K562 (cell line): ENCODE measurements around the gene FUCA2. TPM values are rescaled to one million over a fixed set of nuclear protein-coding genes. Genes with fewer than 3 reads are reported as not detected.
A peak's percentile ranks its signal among the peaks of the same experiment; 100 is the strongest.

Source experiments
- ARID1B ChIP-seq: fragments of 450-650 bp; IDR thresholded peaks from 2 replicates; pipeline ENCODE4 v1.6.1; 2016; ENCODE audit warnings: antibody characterized with exemption, mild to moderate bottlenecking, inconsistent platforms
- ARID2 ChIP-seq: fragments of 450-650 bp; IDR thresholded peaks from 2 replicates; pipeline ENCODE4 v1.6.1; 2017; ENCODE audit warnings: antibody characterized with exemption, mild to moderate bottlenecking
- CBFA2T3 ChIP-seq: fragments of 450-650 bp; IDR thresholded peaks from 2 replicates; pipeline ENCODE4 v1.6.1; 2017
- DPF2 ChIP-seq: fragments of 450-650 bp; IDR thresholded peaks from 2 replicates; pipeline ENCODE4 v1.6.1; 2016
- NCOR1 ChIP-seq: fragments of 450-650 bp; IDR thresholded peaks from 2 replicates; pipeline ENCODE4 v1.6.1; 2016; ENCODE audit warnings: mild to moderate bottlenecking, moderate library complexity
- REST ChIP-seq, 2 experiments: fragments of 450-650 bp; formaldehyde crosslinking in 1 of 2; IDR thresholded peaks; 2 replicates each; pipeline versions ENCODE4 v1.4.0 to v1.6.1; 2014 to 2020; ENCODE audit warnings: mild to moderate bottlenecking in 2 of 2, borderline replicate concordance in 1 of 2, low read depth in 1 of 2
- SMAD1 ChIP-seq: fragments of 150-350 bp; IDR thresholded peaks from 2 replicates; pipeline ENCODE4 v1.6.1; 2014; ENCODE audit warnings: low read length, low read depth; ENCODE audit not compliant: partially characterized antibody
- SMARCE1 ChIP-seq: fragments of 450-650 bp; IDR thresholded peaks from 2 replicates; pipeline ENCODE4 v1.7.1; 2016; ENCODE audit warnings: mild to moderate bottlenecking
- SOX6 ChIP-seq: fragments of 450-650 bp; IDR thresholded peaks from 2 replicates; pipeline ENCODE4 v1.6.1; 2014; ENCODE audit warnings: mild to moderate bottlenecking
- TEAD1 ChIP-seq, 2 experiments: fragments of 450-650 bp in 1 of 2; sonication (generic) in 1 of 2; formaldehyde crosslinking; IDR thresholded peaks; 2 replicates each; pipeline versions ENCODE4 v1.4.0 to v1.8.0; 2020 to 2022; ENCODE audit warnings: mild to moderate bottlenecking in 2 of 2, missing genetic modification reagents in 1 of 2
- TRIM24 ChIP-seq, 2 experiments: fragments of 450-650 bp; IDR thresholded peaks; 2 replicates each; pipeline ENCODE4 v1.6.1; 2016
- TSC22D4 ChIP-seq: fragments of 450-650 bp; IDR thresholded peaks from 2 replicates; pipeline ENCODE4 v1.6.1; 2016; ENCODE audit warnings: missing genetic modification characterization, missing biosample characterization, control low read depth
- ZBTB43 ChIP-seq: sonication (generic); formaldehyde crosslinking; IDR thresholded peaks from 2 replicates; pipeline ENCODE4 v1.8.0; 2023; ENCODE audit warnings: mild to moderate bottlenecking, missing genetic modification reagents
- ZNF263 ChIP-seq: sonication (generic); formaldehyde crosslinking; IDR thresholded peaks from 2 replicates; pipeline ENCODE4 v1.8.0; 2022; ENCODE audit warnings: mild to moderate bottlenecking, missing genetic modification reagents, borderline replicate concordance
- ZNF316 ChIP-seq: fragments of 450-650 bp; IDR thresholded peaks from 2 replicates; pipeline ENCODE4 v1.6.1; 2016
- ZNF384 ChIP-seq: IDR thresholded peaks from 2 replicates; pipeline ENCODE4 v1.6.1; 2012; ENCODE audit warnings: low read depth, low read length, improper control_type of control experiment
- ZNF398 ChIP-seq: fragments of 250-450 bp; sonication (Bioruptor Pico); IDR thresholded peaks from 2 replicates; pipeline ENCODE4 v1.8.0; 2021; ENCODE audit warnings: moderate library complexity, mild to moderate bottlenecking, inconsistent platforms
- ZNF551 ChIP-seq: fragments of 250-450 bp; sonication (Bioruptor Pico); IDR thresholded peaks from 2 replicates; pipeline ENCODE4 v1.5.0; 2021; ENCODE audit warnings: mild to moderate bottlenecking, moderate library complexity
- ZNF699 ChIP-seq: fragments of 250-450 bp; sonication (Bioruptor Pico); IDR thresholded peaks from 2 replicates; pipeline ENCODE4 v1.8.0; 2021; ENCODE audit warnings: mild to moderate bottlenecking, moderate library complexity; ENCODE audit not compliant: insufficient replicate concordance
- ZNF76 ChIP-seq: fragments of 250-450 bp; sonication (Bioruptor Pico); IDR thresholded peaks from 2 replicates; pipeline ENCODE4 v1.4.0; 2020; ENCODE audit warnings: mild to moderate bottlenecking, moderate library complexity, borderline replicate concordance
- polyA plus RNA-seq, 8 experiments: library from polyadenylated mRNA; depleted of rRNA in 4 of 8; stranded (reverse) in 5 of 8; unstranded in 3 of 8; fragments of >200 nt; fragmentation: Nextera tagmentation in 2 of 8; fragmentation: Illumina TruSeq in 1 of 8; extraction: Ambion mirVana in 2 of 8; extraction: Trizol in 1 of 8; gene quantifications; 2 replicates each; pipeline versions ENCODE4 v1.2.1 to v1.2.3, GENCODE V29; 2011 to 2014; ENCODE audit warnings: inconsistent platforms in 1 of 8, missing spikeins in 1 of 8
- total RNA-seq, 7 experiments: library from RNA; depleted of rRNA in 6 of 7; stranded (reverse); fragments of >200 nt in 6 of 7; fragmentation: Illumina TruSeq in 2 of 7; extraction: Trizol in 2 of 7; gene quantifications; 2 replicates each; pipeline versions ENCODE4 v1.2.1 to v1.2.3, GENCODE V29; 2011 to 2021; ENCODE audit warnings: low replicate concordance in 1 of 7

The FUCA2 gene
- total and polyA plus RNA-seq, 9 of the 15 experiments (the other 6 are each of a cell fraction or from before 2014, with no cell fraction given) = 20.6 to 112 (median 79.3) TPM

- TF ChIP-seq REST (IDR thresholded peaks at IDR 0.05; ENCODE audit: borderline replicate concordance) (no peak), REST (CRISPR knock-in tag; IDR thresholded peaks at IDR 0.05; ENCODE audit: low read depth) (no peak), ARID2 (no peak), DPF2 (peak; percentile 79), SMARCE1 (peak; percentile 67), ZNF551 (CRISPR knock-in tag) (no peak), CBFA2T3 (peak; percentile 92), TEAD1 (CRISPR knock-in tag; IDR thresholded peaks at IDR 0.05) (peak in 1 of 2 experiments; percentile 60; a peak in 2 of 4 replicates), TRIM24 (IDR thresholded peaks at IDR 0.05) (peak; percentile 59 to 63; a peak in 2 of 4 replicates), NCOR1 (peak; percentile 78), SMAD1 (no peak), ZNF316 (peak; percentile 74), ZNF398 (CRISPR knock-in tag) (no peak), TSC22D4 (no peak), SOX6 (0 out of 2 replicates have a peak, but pooled peaks have one; percentile 18), ZNF384 (peak; percentile 84), ZNF699 (CRISPR knock-in tag) (no peak), ZNF263 (CRISPR knock-in tag) (no peak), ZBTB43 (CRISPR knock-in tag) (no peak), ARID1B (peak; percentile 85), ZNF76 (CRISPR knock-in tag) (no peak)
Observed at GRCh38 chr6:143545976-143546547, 34.5 kb upstream of the FUCA2 start (continued).
